Measurements from ENCODE around the gene TADA2B. TPM values are rescaled to one million over a fixed set of nuclear protein-coding genes. Genes with fewer than 3 reads are reported as not detected.

The TADA2B gene
- total and polyA plus RNA-seq, 4 experiments from 2014 or later = 2.8 to 49.0 (median 25.5) TPM

- CTCF ChIA-PET (ENCODE audit: partially characterized antibody) = no interaction called here
- H3K36me3 ChIP-seq (ENCODE audit: insufficient read depth, low read length) = peaks cover 56% of the 10 kb centered on the region
- no peak for DNase-seq
- intact Hi-C loops (cut with micrococcal nuclease) = no loop called here
- Mint-ChIP-seq H3K36me3 (peaks cover 47 to 70% of the 10 kb centered on the region in 2 donors), H3K27me3 (no peaks in the 10 kb centered on the region), H3K4me3 (no peak overlapping the region), H3K4me1 (no peaks in the 10 kb centered on the region), H3K9me3 (no peaks in the 10 kb centered on the region), H3K27ac (peak overlapping the region in 2 of 7 donors; percentile 42 to 73)
- POLR2A ChIA-PET (ENCODE audit: partially characterized antibody) = no interaction called here
- H3K4me1 ChIP-seq (ENCODE audit: insufficient read depth, low read length) = no peaks in the 10 kb centered on the region
- H3K27ac ChIP-seq (ENCODE audit: low read depth, low read length) = no peak overlapping the region
- H3K9me3 ChIP-seq (ENCODE audit: control insufficient read depth in 1 of 2, low read length in 2 of 2) = no peaks in the 10 kb centered on the region
- H3K4me3 ChIP-seq (ENCODE audit: low read length in 2 of 2) = no peak overlapping the region
- no peaks in the 10 kb centered on the region for H3K27me3 ChIP-seq (ENCODE audit: insufficient read depth, low read length)
Measured at GRCh38 chr4:7029212-7029611, 14.0 kb upstream of the TADA2B start.

GRCh38 chr4:7029921-7030320, 13.3 kb upstream of the TADA2B start:
- ChIA-PET POLR2A (ENCODE audit: partially characterized antibody) (no interaction called here), CTCF (ENCODE audit: partially characterized antibody) (interaction anchor here (2.9 kb wide), 1 partner anchor 41 kb away, joined by 8 read pairs; no protein-coding TSS in a partner anchor)
- H3K9me3 Mint-ChIP-seq = no peaks in the 10 kb centered on the region
- peaks cover 51% of the 10 kb centered on the region for H3K36me3 ChIP-seq (ENCODE audit: insufficient read depth, low read length)
- H3K4me3 ChIP-seq (ENCODE audit: low read length in 2 of 2) = no peak overlapping the region
- H3K27me3 ChIP-seq (ENCODE audit: insufficient read depth, low read length) = no peaks in the 10 kb centered on the region
- no peaks in the 10 kb centered on the region for H3K4me1 ChIP-seq (ENCODE audit: insufficient read depth, low read length)
- no peaks in the 10 kb centered on the region for H3K4me1 Mint-ChIP-seq
- peaks cover 40 to 63% of the 10 kb centered on the region in 2 donors for H3K36me3 Mint-ChIP-seq
- H3K9me3 ChIP-seq (ENCODE audit: control insufficient read depth in 1 of 2, low read length in 2 of 2) = no peaks in the 10 kb centered on the region
- no peak overlapping the region for H3K27ac Mint-ChIP-seq
- intact Hi-C loops (cut with micrococcal nuclease) = no loop called here
- no peaks in the 10 kb centered on the region for H3K27me3 Mint-ChIP-seq
- DNase-seq = no peak
- no peak overlapping the region for H3K4me3 Mint-ChIP-seq
- no peak overlapping the region for H3K27ac ChIP-seq (ENCODE audit: low read depth, low read length)

- Histone ChIP-seq H3K9me3 (ENCODE audit: control insufficient read depth in 1 of 2, low read length in 2 of 2) (no peaks in the 10 kb centered on the region), H3K36me3 (ENCODE audit: insufficient read depth, low read length) (peaks cover 43% of the 10 kb centered on the region), H3K27ac (ENCODE audit: low read depth, low read length) (no peak overlapping the region), H3K27me3 (ENCODE audit: insufficient read depth, low read length) (no peaks in the 10 kb centered on the region), H3K4me3 (ENCODE audit: low read length in 2 of 2) (no peak overlapping the region), H3K4me1 (ENCODE audit: insufficient read depth, low read length) (no peaks in the 10 kb centered on the region)
- intact Hi-C loops (cut with micrococcal nuclease) = no loop called here
- ChIA-PET CTCF (ENCODE audit: partially characterized antibody) (interaction anchor here (1.8 to 2.9 kb wide), 2 partner anchors 10 to 40 kb away, joined by 5 to 8 read pairs; no protein-coding TSS in a partner anchor), POLR2A (ENCODE audit: partially characterized antibody) (interaction anchor here (1.0 kb wide), 1 partner anchor 36 kb away, joined by 3 read pairs; no protein-coding TSS in a partner anchor)
- peak overlapping the region in 2 of 7 donors; percentile 17 to 80 for H3K27ac Mint-ChIP-seq
- no peaks in the 10 kb centered on the region for H3K9me3 Mint-ChIP-seq
- H3K36me3 Mint-ChIP-seq = peaks cover 35 to 56% of the 10 kb centered on the region in 2 donors
- no peaks in the 10 kb centered on the region for H3K4me1 Mint-ChIP-seq
- no peaks in the 10 kb centered on the region for H3K27me3 Mint-ChIP-seq
- no peak overlapping the region for H3K4me3 Mint-ChIP-seq
- no peak for DNase-seq
Measured at GRCh38 chr4:7030856-7031255, 12.3 kb upstream of the TADA2B start.

GRCh38 chr4:7031558-7032449, 11.4 kb upstream of the TADA2B start:
- Mint-ChIP-seq H3K4me3 (no peak overlapping the region), H3K4me1 (peaks cover 0 to 1% (median 0%) of the 10 kb centered on the region in 4 donors), H3K27ac (no peak overlapping the region), H3K27me3 (no peaks in the 10 kb centered on the region), H3K36me3 (peaks cover 32 to 50% of the 10 kb centered on the region in 2 donors), H3K9me3 (no peaks in the 10 kb centered on the region)
- no peak overlapping the region for H3K4me3 ChIP-seq (ENCODE audit: low read length in 2 of 2)
- H3K27me3 ChIP-seq (ENCODE audit: insufficient read depth, low read length) = no peaks in the 10 kb centered on the region
- H3K9me3 ChIP-seq (ENCODE audit: control insufficient read depth in 1 of 2, low read length in 2 of 2) = no peaks in the 10 kb centered on the region
- H3K36me3 ChIP-seq (ENCODE audit: insufficient read depth, low read length) = peaks cover 35% of the 10 kb centered on the region
- ChIA-PET POLR2A (ENCODE audit: partially characterized antibody) (interaction anchor here (1.0 kb wide), 1 partner anchor 35 kb away, joined by 3 read pairs; no protein-coding TSS in a partner anchor), CTCF (ENCODE audit: partially characterized antibody) (interaction anchor here (1.8 to 2.9 kb wide), 2 partner anchors 9 to 39 kb away, joined by 5 to 8 read pairs; no protein-coding TSS in a partner anchor)
- H3K27ac ChIP-seq (ENCODE audit: low read depth, low read length) = no peak overlapping the region
- no peaks in the 10 kb centered on the region for H3K4me1 ChIP-seq (ENCODE audit: insufficient read depth, low read length)
- DNase-seq = no peak
- intact Hi-C loops (cut with micrococcal nuclease) = no loop called here

- Mint-ChIP-seq H3K27me3 (no peaks in the 10 kb centered on the region), H3K36me3 (peaks cover 25 to 45% of the 10 kb centered on the region in 2 donors), H3K27ac (no peak overlapping the region), H3K4me3 (no peak overlapping the region), H3K9me3 (no peaks in the 10 kb centered on the region), H3K4me1 (peaks cover under 1 to 6% (median 4%) of the 10 kb centered on the region in 4 donors)
- intact Hi-C loops (cut with micrococcal nuclease) = no loop called here
- Histone ChIP-seq H3K27me3 (ENCODE audit: insufficient read depth, low read length) (no peaks in the 10 kb centered on the region), H3K36me3 (ENCODE audit: insufficient read depth, low read length) (peaks cover 29% of the 10 kb centered on the region), H3K4me1 (ENCODE audit: insufficient read depth, low read length) (no peaks in the 10 kb centered on the region), H3K27ac (ENCODE audit: low read depth, low read length) (no peak overlapping the region), H3K9me3 (ENCODE audit: control insufficient read depth in 1 of 2, low read length in 2 of 2) (no peaks in the 10 kb centered on the region), H3K4me3 (ENCODE audit: low read length in 2 of 2) (no peak overlapping the region)
- no peak for DNase-seq
- CTCF ChIA-PET (ENCODE audit: partially characterized antibody) = no interaction called here
- POLR2A ChIA-PET (ENCODE audit: partially characterized antibody) = no interaction called here
Measured at GRCh38 chr4:7032596-7032995, 10.6 kb upstream of the TADA2B start.

GRCh38 chr4:7034262-7035081, 8.7 kb upstream of the TADA2B start:
- Mint-ChIP-seq H3K4me1 (peaks cover 6 to 11% (median 6%) of the 10 kb centered on the region in 4 donors), H3K27me3 (no peaks in the 10 kb centered on the region), H3K36me3 (peaks cover 19 to 32% of the 10 kb centered on the region in 2 donors), H3K27ac (peak overlapping the region in 1 of 7 donors; percentile 65), H3K4me3 (peak overlapping the region in 1 of 8 donors; percentile 36), H3K9me3 (no peaks in the 10 kb centered on the region)
- intact Hi-C loops (cut with micrococcal nuclease) = no loop called here
- Histone ChIP-seq H3K4me3 (ENCODE audit: low read length in 2 of 2) (no peak overlapping the region), H3K27me3 (ENCODE audit: insufficient read depth, low read length) (no peaks in the 10 kb centered on the region), H3K27ac (ENCODE audit: low read depth, low read length) (no peak overlapping the region), H3K9me3 (ENCODE audit: control insufficient read depth in 1 of 2, low read length in 2 of 2) (no peaks in the 10 kb centered on the region), H3K36me3 (ENCODE audit: insufficient read depth, low read length) (peaks cover 24% of the 10 kb centered on the region), H3K4me1 (ENCODE audit: insufficient read depth, low read length) (no peaks in the 10 kb centered on the region)
- ChIA-PET CTCF (ENCODE audit: partially characterized antibody) (no interaction called here), POLR2A (ENCODE audit: partially characterized antibody) (interaction anchor here (1.4 kb wide), 1 partner anchor 9 kb away, joined by 3 read pairs; the partner anchor contains the start of gene TADA2B)
- no peak for DNase-seq

Data from CD4-positive, alpha-beta memory T cell (primary cell).